ENCODE measurements around the gene TBC1D1. TPM values are rescaled to one million over a fixed set of nuclear protein-coding genes. Genes with fewer than 3 reads are reported as not detected.

TBC1D1 gene
- total RNA-seq, 1 donor: 59.9 TPM

GRCh38 chr4:38062776-38063097 lies 171.9 kb downstream of the TBC1D1 start:
- no peak overlapping the region for H3K4me3 ChIP-seq (ENCODE audit: low read depth, low read length)
- peak; percentile 19 for DNase-seq (ENCODE audit: low read depth)
- TF ChIP-seq, protein P1, sequence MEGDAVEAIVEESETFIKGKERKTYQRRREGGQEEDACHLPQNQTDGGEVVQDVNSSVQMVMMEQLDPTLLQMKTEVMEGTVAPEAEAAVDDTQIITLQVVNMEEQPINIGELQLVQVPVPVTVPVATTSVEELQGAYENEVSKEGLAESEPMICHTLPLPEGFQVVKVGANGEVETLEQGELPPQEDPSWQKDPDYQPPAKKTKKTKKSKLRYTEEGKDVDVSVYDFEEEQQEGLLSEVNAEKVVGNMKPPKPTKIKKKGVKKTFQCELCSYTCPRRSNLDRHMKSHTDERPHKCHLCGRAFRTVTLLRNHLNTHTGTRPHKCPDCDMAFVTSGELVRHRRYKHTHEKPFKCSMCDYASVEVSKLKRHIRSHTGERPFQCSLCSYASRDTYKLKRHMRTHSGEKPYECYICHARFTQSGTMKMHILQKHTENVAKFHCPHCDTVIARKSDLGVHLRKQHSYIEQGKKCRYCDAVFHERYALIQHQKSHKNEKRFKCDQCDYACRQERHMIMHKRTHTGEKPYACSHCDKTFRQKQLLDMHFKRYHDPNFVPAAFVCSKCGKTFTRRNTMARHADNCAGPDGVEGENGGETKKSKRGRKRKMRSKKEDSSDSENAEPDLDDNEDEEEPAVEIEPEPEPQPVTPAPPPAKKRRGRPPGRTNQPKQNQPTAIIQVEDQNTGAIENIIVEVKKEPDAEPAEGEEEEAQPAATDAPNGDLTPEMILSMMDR (IDR thresholded peaks at IDR 0.05; ENCODE audit: insufficient read depth, low read length): no peak

DNA sequence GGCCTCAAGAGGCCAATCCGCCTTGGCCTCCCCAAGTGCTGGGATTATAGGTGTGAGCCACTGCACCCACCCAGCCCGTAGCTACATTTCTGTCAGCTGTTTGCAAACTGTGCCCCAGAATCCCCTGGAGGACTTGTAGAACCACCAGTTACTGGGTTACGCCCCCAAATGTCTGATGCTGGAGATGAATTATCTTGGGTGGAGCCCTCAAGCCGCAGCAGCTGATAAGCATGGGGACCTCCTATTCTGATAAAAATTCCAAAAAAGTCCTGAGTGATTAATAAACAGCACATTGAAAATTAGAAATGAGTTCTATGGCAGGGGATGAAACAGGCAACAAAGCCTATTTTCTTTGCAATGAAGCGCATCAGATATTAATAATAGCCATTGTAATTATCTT lies 174.3 kb downstream of the TBC1D1 start:
- TF ChIP-seq, protein P1 (IDR thresholded peaks at IDR 0.05; ENCODE audit: insufficient read depth, low read length): no peak

DNA sequence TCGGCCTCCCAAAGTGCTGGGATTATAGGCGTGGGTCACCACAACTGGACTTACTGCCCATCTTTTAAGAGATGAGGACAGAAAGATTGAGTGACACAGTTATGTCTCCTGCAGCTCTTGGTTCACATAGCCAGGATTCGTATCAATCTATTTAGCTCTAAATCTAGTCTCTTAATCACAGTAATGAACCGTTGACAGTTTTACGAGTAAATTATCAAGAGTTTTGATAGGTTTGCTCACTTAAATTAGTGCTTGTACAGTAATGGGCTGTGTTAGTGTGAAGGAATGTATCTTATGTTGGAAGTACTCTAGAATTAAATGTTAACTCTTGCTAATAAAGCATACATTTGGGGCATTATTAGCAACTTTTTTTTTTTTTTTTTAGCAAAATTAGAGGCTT lies 175.0 kb downstream of the TBC1D1 start:
- DNase-seq (ENCODE audit: low read depth): no peak
- TF ChIP-seq, protein P1 (IDR thresholded peaks at IDR 0.05; ENCODE audit: insufficient read depth, low read length): no peak
- H3K4me3 ChIP-seq (ENCODE audit: low read depth, low read length): no peak overlapping the region

More for the DNA sequence above, 174.3 kb downstream of the TBC1D1 start:
- peak; percentile 69 for DNase-seq (ENCODE audit: low read depth)
- H3K4me3 ChIP-seq (ENCODE audit: low read depth, low read length): no peak overlapping the region

DNA sequence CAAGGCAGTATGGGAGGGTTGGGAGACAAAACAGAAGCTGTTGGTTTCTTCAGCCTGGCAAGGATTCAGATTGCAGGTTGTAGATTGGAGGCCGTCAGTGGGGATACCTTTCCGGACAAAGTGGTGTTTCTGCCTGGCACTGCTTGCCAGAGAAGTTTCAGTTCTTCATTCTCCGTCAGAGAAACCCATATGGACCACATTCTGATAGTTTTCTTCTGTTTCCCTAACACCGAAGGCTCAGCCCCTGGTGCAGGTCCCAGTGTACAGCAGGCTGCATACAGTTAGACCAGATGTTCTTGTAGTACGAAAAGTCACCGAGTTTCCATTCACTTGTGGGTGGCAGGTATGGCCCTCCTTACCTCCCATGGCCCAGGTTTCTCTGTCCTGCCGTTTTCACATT lies 176.6 kb downstream of the TBC1D1 start:
- TF ChIP-seq, protein P1 (IDR thresholded peaks at IDR 0.05; ENCODE audit: insufficient read depth, low read length): no peak
- H3K4me3 ChIP-seq (ENCODE audit: low read depth, low read length): no peak overlapping the region
- DNase-seq (ENCODE audit: low read depth): no peak

- H3K4me3 ChIP-seq (ENCODE audit: low read depth, low read length): no peak overlapping the region
- TF ChIP-seq, protein P1 (IDR thresholded peaks at IDR 0.05; ENCODE audit: insufficient read depth, low read length): no peak
- DNase-seq (ENCODE audit: low read depth): no peak
These were observed 177.2 kb downstream of the TBC1D1 start for GRCh38 chr4:38068107-38068506.

DNA sequence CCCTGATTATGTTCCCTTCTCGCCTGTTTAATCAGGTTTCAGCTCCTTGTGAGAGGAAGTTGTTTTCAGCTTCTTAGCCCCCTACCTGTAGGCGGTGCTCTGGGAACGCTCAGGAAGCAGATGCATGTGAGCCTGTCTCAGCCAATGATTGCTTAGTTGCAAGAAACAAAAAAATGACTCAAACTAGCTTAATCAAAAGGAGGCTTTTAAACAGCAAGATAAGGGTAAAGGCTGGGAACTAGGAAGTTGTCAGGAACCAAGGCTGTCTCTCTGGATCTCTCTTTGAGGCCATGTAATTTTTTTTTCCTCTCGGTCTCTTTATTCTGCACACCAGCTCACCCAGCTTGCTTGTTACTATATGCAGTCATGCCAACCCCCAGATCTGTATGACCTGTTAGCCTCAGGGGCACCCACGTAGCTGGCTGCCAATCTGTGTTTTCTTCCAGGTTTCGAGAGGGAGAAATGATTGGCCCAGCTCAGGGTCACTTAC lies 178.4 kb downstream of the TBC1D1 start:
- TF ChIP-seq, protein P1 (IDR thresholded peaks at IDR 0.05; ENCODE audit: insufficient read depth, low read length): peak; percentile 87
- peak; percentile 94 for DNase-seq (ENCODE audit: low read depth)
- no peak overlapping the region for H3K4me3 ChIP-seq (ENCODE audit: low read depth, low read length)

DNA sequence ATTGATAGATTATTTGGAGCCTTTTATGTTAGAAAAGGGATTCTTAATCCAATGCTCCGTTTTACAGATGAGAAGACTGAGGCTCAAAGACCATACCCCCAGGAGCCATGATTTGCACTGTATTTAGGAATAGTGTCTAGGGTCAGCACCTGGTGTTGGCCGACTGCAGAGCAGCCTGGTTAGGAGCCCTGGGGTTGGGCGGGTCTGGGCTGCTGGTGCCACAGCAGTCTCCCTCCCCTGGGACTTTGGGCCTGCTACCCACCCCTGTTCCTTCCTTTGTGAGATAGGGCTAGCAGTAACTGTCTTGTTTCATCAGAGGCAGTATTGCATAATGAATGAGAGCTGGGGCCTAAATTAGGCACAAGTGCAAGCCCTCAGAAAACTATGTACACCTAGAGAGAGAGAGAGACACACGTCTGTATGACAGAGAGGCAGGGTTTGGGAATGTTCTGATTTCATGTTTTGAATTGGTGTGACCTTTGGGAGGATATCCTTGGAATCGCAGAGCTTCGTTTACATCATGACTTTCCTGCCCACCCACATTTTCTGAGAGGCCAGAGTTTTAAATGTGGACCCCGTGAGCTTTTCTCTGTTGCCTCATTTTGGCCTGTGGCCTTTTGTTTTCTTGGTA lies 181.0 kb downstream of the TBC1D1 start:
- H3K4me3 ChIP-seq (ENCODE audit: low read depth, low read length): no peak overlapping the region
- TF ChIP-seq, protein P1 (IDR thresholded peaks at IDR 0.05; ENCODE audit: insufficient read depth, low read length): no peak
- DNase-seq (ENCODE audit: low read depth): peak; percentile 47

All from fibroblast of the aortic adventitia (primary cell).